SH-SY5Y (cell line): Measurements from ENCODE around the gene SGCA.

Experiments used
- GATA2 ChIP-seq: IDR thresholded peaks from 2 replicates; pipeline ENCODE4 v1.6.1; 2011; ENCODE audit warnings: mild to moderate bottlenecking, low read depth, low read length
- GATA3 ChIP-seq: IDR thresholded peaks from 2 replicates; pipeline ENCODE4 v1.6.1; 2011; ENCODE audit warnings: low read depth, mild to moderate bottlenecking, low read length, moderate library complexity

DNA sequence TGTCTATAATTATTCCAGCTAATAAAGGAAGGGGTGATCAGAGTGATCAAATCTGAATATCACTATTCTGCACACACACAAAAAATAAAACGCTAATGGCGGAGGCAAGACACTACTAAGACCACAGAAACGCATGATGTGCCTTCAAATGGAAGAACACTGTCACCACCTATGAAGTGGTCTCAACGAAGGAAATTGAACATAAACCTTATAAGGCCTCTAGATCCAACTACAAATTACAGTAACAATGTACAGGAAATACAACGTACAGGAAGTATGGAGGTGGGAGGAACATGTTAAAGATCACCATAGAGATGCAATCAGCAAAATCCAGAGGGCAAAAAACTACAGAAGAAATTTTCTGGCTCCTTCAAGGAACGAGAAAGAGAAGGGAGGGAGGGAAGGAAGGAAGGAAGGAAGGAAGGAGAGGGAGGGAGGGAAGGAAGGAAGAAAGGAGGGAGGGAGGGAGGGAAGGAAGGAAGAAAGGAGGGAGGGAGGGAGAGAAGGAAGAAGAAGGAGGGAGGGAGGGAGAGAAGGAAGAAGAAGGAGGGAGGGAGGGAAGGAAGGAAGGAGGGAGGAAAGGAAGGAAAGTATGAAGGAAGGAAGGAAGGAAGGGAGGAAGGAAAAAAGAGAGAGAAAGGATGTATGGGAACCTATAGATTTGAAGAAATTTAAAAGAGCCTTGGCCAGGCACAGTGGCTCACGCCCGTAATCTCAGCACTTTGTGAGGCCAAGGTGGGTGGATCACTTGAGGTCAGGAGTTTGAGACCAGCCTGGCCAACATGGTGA lies 3.1 kb upstream of the SGCA start:
- TF ChIP-seq GATA2 (no peak), GATA3 (no peak)
